Fibroblast of pulmonary artery (primary cell): ENCODE data around the gene MED25.

Experiments
- DNase-seq: peaks from one replicate; pipeline ENCODE4 v3.0.0-alpha.2; 2010; ENCODE audit warnings: low read depth
- H3K4me3 ChIP-seq: replicated peaks from 2 replicates; pipeline ENCODE4 v1.5.1; 2011; ENCODE audit warnings: low read depth, mild to moderate bottlenecking, control low read depth, low read length, moderate library complexity
- TF ChIP-seq, protein P1 (sequence below): IDR thresholded peaks from 2 replicates; pipeline ENCODE4 v1.5.1; 2011; ENCODE audit warnings: mild to moderate bottlenecking, control low read depth, low read length, inconsistent platforms; ENCODE audit errors: missing control alignments

Gene MED25

DNA sequence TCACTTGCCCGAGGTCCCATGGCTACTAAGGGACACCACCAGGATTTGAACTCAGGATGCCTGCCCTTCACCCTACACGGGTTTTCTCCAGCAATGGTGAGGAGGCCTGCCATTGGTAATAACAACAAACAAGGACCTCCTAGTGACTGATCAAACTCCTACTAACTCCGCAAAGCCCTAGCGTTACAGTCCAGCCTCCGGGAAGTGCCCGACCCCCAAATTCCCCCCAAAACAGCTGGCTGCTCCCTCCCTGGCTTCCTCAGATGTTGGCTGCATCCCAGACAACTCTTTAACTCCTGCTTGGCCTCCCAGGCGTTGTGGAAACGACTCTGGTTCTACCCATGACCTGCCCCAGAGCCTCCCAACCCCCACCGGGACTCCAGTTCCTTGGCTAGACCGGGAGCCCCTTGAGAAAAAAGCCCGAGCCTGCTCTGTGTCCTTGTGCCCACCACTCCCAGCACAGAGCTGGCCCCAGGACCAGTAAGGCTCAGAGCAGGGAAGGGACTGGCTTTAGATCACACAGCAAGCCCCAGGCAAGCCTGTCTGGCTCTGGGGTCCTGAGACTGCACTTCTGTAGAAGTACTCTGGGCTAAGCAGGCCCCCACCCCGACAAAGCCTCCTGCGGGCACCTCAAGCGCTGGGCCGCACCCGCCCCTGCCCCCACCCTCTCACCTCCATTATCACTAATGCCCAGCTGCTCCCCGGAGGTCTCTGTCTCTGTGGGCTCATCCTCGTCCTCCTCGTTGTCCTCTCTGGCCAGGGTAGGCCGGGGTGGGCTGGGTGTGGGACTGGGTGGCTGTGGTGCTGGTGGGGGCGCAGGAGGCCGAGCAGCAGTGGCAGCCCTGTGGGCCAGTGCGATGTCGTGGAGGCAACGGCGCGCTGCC, 54.4 kb downstream of the MED25 start:
- no peak overlapping the region for H3K4me3 ChIP-seq
- TF ChIP-seq, protein P1, sequence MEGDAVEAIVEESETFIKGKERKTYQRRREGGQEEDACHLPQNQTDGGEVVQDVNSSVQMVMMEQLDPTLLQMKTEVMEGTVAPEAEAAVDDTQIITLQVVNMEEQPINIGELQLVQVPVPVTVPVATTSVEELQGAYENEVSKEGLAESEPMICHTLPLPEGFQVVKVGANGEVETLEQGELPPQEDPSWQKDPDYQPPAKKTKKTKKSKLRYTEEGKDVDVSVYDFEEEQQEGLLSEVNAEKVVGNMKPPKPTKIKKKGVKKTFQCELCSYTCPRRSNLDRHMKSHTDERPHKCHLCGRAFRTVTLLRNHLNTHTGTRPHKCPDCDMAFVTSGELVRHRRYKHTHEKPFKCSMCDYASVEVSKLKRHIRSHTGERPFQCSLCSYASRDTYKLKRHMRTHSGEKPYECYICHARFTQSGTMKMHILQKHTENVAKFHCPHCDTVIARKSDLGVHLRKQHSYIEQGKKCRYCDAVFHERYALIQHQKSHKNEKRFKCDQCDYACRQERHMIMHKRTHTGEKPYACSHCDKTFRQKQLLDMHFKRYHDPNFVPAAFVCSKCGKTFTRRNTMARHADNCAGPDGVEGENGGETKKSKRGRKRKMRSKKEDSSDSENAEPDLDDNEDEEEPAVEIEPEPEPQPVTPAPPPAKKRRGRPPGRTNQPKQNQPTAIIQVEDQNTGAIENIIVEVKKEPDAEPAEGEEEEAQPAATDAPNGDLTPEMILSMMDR, result no peak
- DNase-seq, result no peak

DNA sequence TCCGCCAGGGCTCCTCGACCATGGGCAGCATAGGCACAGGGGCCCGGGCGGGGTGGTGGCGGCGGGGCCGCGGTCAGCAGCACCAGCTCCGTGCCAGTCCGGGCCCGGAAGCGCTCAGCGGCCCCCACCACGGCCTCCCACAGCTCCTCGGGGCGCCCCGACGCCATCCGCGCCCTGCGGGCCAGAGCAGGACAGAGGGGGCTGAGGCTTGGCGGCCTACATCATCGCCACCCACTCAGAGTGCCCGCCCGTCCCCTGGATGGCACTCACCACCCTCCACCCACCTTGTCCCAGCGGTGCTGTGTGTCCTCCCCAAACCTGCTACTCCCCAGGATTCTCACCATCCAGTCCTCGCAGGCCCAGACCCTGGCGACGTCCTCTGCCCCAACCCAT, 55.0 kb downstream of the MED25 start:
- H3K4me3 ChIP-seq, result no peak overlapping the region
- TF ChIP-seq, protein P1, result no peak
- no peak for DNase-seq

DNA sequence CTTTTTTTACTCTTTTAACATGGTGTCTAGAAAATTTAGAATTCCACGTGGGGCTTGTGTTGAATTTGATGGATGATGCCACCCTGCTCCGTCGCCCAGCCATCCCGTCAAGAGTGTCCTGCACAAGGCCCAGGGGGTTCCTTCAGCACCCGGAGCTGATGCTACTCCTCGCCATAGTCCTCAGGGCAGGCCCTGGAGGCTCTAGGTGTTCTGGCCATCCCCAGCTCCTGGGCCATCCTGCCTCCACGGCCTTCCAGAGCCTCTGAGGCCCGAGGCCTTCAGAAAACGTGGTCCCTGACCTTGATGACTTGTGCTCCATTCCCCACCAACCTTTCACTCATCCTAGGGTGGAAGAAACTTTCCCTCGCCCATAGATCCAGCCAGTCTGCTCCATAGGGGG, 55.7 kb downstream of the MED25 start:
- TF ChIP-seq, protein P1, result no peak
- H3K4me3 ChIP-seq, result no peak overlapping the region
- no peak for DNase-seq

DNA sequence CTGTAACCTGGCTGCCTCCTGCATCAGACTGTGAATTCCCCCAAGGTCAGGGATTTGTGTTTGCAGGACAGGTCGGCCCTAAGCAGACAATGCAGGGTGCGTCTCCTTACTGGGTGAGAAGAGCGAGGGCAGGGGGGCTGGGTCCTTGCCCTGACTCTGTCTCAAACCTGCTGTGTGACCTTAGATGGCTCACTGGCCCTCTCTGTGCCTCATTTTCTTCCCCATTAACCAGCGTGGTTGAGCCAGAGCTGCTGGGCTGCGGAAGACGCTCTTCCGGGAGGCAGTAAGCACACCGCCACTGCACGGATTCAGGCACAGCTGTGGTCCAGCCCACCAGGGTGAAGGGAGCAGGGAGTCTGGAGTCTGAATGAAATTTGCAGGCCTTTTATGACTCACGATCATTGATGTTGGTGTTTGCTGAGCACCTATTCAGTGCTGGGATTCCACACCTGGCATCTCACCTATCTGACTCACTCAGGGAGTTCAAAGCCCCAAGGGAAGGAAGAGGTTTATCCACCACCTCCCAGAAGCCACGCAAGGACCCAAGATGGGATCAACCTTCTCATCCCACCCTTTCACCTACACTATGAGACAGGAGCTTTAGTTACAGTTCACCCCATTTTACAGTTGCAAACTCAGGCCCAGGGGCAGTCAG, 56.5 kb downstream of the MED25 start:
- DNase-seq, result no peak
- peak overlapping the region; percentile 99 for H3K4me3 ChIP-seq
- TF ChIP-seq, protein P1, result no peak

DNA sequence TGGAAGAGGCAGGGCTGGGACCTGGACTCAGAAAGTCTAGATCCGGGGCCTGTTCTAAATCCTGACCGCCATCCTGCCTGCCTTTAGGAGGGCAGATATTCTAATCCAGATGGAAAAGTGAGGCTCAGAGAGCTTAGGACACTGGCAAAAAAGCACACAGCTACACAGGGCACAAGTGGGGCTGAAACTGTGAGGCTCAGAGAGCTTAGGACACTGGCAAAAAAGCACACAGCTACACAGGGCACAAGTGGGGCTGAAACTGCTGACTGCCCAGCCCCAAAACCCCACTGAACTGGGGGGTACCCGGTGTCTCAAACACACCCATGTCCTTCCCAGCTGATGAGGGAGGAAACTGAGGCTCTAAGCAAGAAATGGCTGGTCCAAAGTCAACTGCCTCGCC, 57.1 kb downstream of the MED25 start:
- TF ChIP-seq, protein P1, result no peak
- peak overlapping the region; percentile 99 for H3K4me3 ChIP-seq
- no peak for DNase-seq

DNA sequence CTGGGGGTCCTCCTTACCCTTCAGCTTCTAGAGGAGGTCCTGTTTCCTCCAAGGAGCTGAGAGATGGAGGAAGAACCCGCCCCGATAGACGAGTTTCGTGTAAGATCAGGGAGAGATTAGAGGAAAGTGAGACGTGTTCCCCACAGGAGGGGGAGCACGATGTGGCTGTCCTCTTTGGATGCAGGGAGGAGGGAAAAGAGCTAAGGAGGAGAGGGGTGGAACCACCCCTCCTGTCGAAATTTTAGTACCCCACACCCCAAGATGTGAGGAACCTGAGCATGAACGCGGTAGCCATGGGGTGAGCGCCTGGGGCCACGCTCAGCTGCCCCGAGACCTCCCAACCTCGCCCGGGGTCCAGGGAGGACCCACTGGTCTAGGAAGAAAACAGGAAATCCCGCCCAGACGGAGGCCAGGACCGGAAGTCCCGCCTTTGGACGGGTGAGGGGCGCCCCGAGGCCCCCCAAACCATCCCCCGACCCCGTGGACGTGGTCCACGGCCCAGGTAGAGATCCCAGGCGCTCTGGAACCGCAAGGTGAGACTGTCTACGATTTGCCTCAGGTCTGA, 57.9 kb downstream of the MED25 start:
- no peak for DNase-seq
- TF ChIP-seq, protein P1, result no peak
- H3K4me3 ChIP-seq, result peak overlapping the region; percentile 99
